GM12878 (cell line): Measurements from ENCODE around the gene MSANTD2. TPM values are rescaled to one million over a fixed set of nuclear protein-coding genes. Genes with fewer than 3 reads are reported as not detected.

Experiments used
- ATAC-seq: fragments of 200-7000 bp; cut with Tn5 transposase; 3 replicates; pipeline ENCODE4 v1.9.1; 2020; ENCODE audit warnings: mild to moderate bottlenecking, moderate library complexity
- BruUV-seq: library from RNA; stranded (reverse); fragments of 400-500 nt; replicated peaks from 2 replicates; lab custom pipeline; 2021; lab: Mats Ljungman, UMichigan
- CTCF ChIA-PET: fragments of 300-600 bp; sonication (Branson Sonifier 250); formaldehyde crosslinking; extraction: SDS; loops from one replicate; lab custom pipeline; 2021; ENCODE audit warnings: inconsistent platforms; lab: Yijun Ruan, JAX
- POLR2A ChIA-PET: fragments of 350-600 bp; formaldehyde crosslinking; extraction: SDS; loops from one replicate; lab custom pipeline; 2021; ENCODE audit warnings: inconsistent platforms; lab: Charles Lee
- RAD21 ChIA-PET: fragments of 300-600 bp; sonication (Branson Sonifier 250); formaldehyde crosslinking; loops from one replicate; lab custom pipeline; 2023; ENCODE audit warnings: antibody characterized with exemption; ENCODE audit not compliant: unreplicated experiment; lab: Charles Lee
- SMC1A ChIA-PET: fragments of 300-600 bp; sonication (Branson Sonifier 250); formaldehyde crosslinking; loops from one replicate; lab custom pipeline; 2023; ENCODE audit not compliant: unreplicated experiment, uncharacterized antibody; lab: Charles Lee
- DNase-seq: peaks from one replicate; pipeline ENCODE4 v3.0.0-alpha.2; 2011; ENCODE audit warnings: low read depth, low spot score
- FAIRE-seq: peaks from 3 replicates; lab custom pipeline; 2011; peaks lifted over from hg19 to GRCh38; lab: Jason Lieb, UNC
- H2AFZ ChIP-seq: 2 replicates; pipeline ENCODE4 v1.6.0; 2011; ENCODE audit warnings: low read depth, low read length, control low read depth; ENCODE audit not compliant: control insufficient read depth
- H3K27ac ChIP-seq: 2 replicates; pipeline ENCODE4 v1.5.1; 2011; ENCODE audit warnings: control low read depth; ENCODE audit not compliant: control insufficient read depth, insufficient read depth
- H3K27me3 ChIP-seq, 2 experiments: replicated peaks in 1 of 2; 2 replicates each; pipeline versions ENCODE4 v1.6.0 to v1.6.1; 2011; ENCODE audit warnings: low read length in 1 of 2; ENCODE audit not compliant: control insufficient read depth in 2 of 2, insufficient read depth in 2 of 2
- H3K36me3 ChIP-seq, 2 experiments: 2 replicates each; pipeline ENCODE4 v1.5.1; 2011; ENCODE audit warnings: low read length in 1 of 2; ENCODE audit not compliant: control insufficient read depth in 2 of 2, insufficient read depth in 2 of 2
- H3K4me1 ChIP-seq: 2 replicates; pipeline ENCODE4 v1.6.1; 2011; ENCODE audit warnings: mild to moderate bottlenecking, low read length, moderate library complexity, mixed read lengths; ENCODE audit not compliant: control insufficient read depth, insufficient read depth
- H3K4me2 ChIP-seq: 2 replicates; pipeline ENCODE4 v1.6.0; 2011; ENCODE audit warnings: control low read depth; ENCODE audit not compliant: control insufficient read depth, insufficient read depth
- H3K4me3 ChIP-seq: fragments of 200-600 bp; sonication (generic); 2 replicates; pipeline ENCODE4 v1.5.1; 2016
- H3K79me2 ChIP-seq: 2 replicates; pipeline ENCODE4 v1.6.0; 2011; ENCODE audit warnings: low read length; ENCODE audit not compliant: control insufficient read depth, insufficient read depth
- H3K9ac ChIP-seq: 2 replicates; pipeline ENCODE4 v1.8.0; 2011; ENCODE audit warnings: low read length, control low read depth, mixed read lengths; ENCODE audit not compliant: control insufficient read depth, insufficient read depth
- H3K9me3 ChIP-seq: replicated peaks from 3 replicates; pipeline ENCODE4 v1.5.1; 2011; ENCODE audit warnings: mild to moderate bottlenecking, low read length; ENCODE audit not compliant: control insufficient read depth, insufficient read depth
- H4K20me1 ChIP-seq: 2 replicates; pipeline ENCODE4 v1.6.0; 2011; ENCODE audit not compliant: control insufficient read depth, insufficient read depth
- CBFB ChIP-seq: IDR thresholded peaks from 2 replicates; pipeline ENCODE4 v1.6.1; 2016; ENCODE audit warnings: antibody characterized with exemption, low read depth
- DPF2 ChIP-seq: fragments of 450-650 bp; IDR thresholded peaks from 2 replicates; pipeline ENCODE4 v1.6.1; 2017; ENCODE audit warnings: mild to moderate bottlenecking
- ESRRA ChIP-seq: IDR thresholded peaks from 2 replicates; pipeline ENCODE4 v1.6.1; 2012; ENCODE audit warnings: mild to moderate bottlenecking, low read length, improper control_type of control experiment
- HDAC6 ChIP-seq: fragments of 200-600 bp; sonication (generic); IDR thresholded peaks from one replicate; pipeline ENCODE4 v1.8.0; 2017; ENCODE audit warnings: antibody characterized with exemption; ENCODE audit not compliant: unreplicated experiment
- JUNB ChIP-seq: IDR thresholded peaks from 2 replicates; pipeline ENCODE4 v1.6.1; 2016; ENCODE audit warnings: antibody characterized with exemption, mild to moderate bottlenecking
- KLF5 ChIP-seq: fragments of 450-650 bp; IDR thresholded peaks from 2 replicates; pipeline ENCODE4 v1.6.1; 2014; ENCODE audit warnings: mild to moderate bottlenecking; ENCODE audit not compliant: partially characterized antibody
- MEF2A ChIP-seq: IDR thresholded peaks from 2 replicates; pipeline ENCODE4 v1.6.1; 2011; ENCODE audit warnings: low read depth, mild to moderate bottlenecking, low read length, moderate library complexity; ENCODE audit not compliant: insufficient read depth
- MXI1 ChIP-seq: fragments of 150-350 bp; IDR thresholded peaks from 2 replicates; pipeline ENCODE4 v1.6.1; 2011; ENCODE audit warnings: low read depth, mild to moderate bottlenecking, inconsistent platforms, low read length, improper control_type of control experiment
- NR2F1 ChIP-seq: fragments of 450-650 bp; conservative IDR thresholded peaks from 2 replicates; pipeline ENCODE4 v1.6.1; 2017; ENCODE audit warnings: mild to moderate bottlenecking
- NRF1 ChIP-seq: conservative IDR thresholded peaks from 2 replicates; pipeline ENCODE4 v1.6.1; 2011; ENCODE audit warnings: mild to moderate bottlenecking, low read depth, low read length, improper control_type of control experiment
- PML ChIP-seq: IDR thresholded peaks from 2 replicates; pipeline ENCODE4 v1.6.1; 2012; ENCODE audit warnings: low read length, inconsistent platforms
- POLR2AphosphoS5 ChIP-seq: IDR thresholded peaks from 2 replicates; pipeline ENCODE4 v1.6.1; 2011; ENCODE audit warnings: mild to moderate bottlenecking, low read length, inconsistent platforms
- POU2F2 ChIP-seq: IDR thresholded peaks from 3 replicates; pipeline ENCODE4 v1.6.1; 2011; ENCODE audit warnings: low read depth, mild to moderate bottlenecking, low read length, borderline replicate concordance
- RAD21 ChIP-seq: IDR thresholded peaks from 2 replicates; pipeline ENCODE4 v1.6.1; 2011; ENCODE audit warnings: mild to moderate bottlenecking, low read depth, low read length, moderate library complexity; ENCODE audit not compliant: insufficient read depth
- RBBP5 ChIP-seq: fragments of 200-600 bp; sonication (generic); conservative IDR thresholded peaks from 2 replicates; pipeline ENCODE4 v1.6.1; 2016
- RELA ChIP-seq: fragments of 450-650 bp; IDR thresholded peaks from 2 replicates; pipeline ENCODE4 v1.8.0; 2014; ENCODE audit warnings: borderline replicate concordance; ENCODE audit not compliant: partially characterized antibody
- RELB ChIP-seq: fragments of 450-650 bp; IDR thresholded peaks from 2 replicates; pipeline ENCODE4 v1.6.1; 2017; ENCODE audit warnings: low read depth, mild to moderate bottlenecking, moderate library complexity
- SKIL ChIP-seq: fragments of 450-650 bp; IDR thresholded peaks from 2 replicates; pipeline ENCODE4 v1.6.1; 2017; ENCODE audit warnings: mild to moderate bottlenecking, low read depth, inconsistent platforms; ENCODE audit not compliant: poor library complexity, severe bottlenecking
- SP1 ChIP-seq: IDR thresholded peaks from one replicate; pipeline ENCODE4 v1.6.1; 2011; ENCODE audit warnings: low read depth, low read length
- TAF1 ChIP-seq: IDR thresholded peaks from 2 replicates; pipeline ENCODE4 v1.6.1; 2011; ENCODE audit warnings: mild to moderate bottlenecking, low read depth, low read length, borderline replicate concordance
- TCF3 ChIP-seq: IDR thresholded peaks from 2 replicates; pipeline ENCODE4 v1.6.1; 2012; ENCODE audit warnings: low read depth, mild to moderate bottlenecking, low read length, borderline replicate concordance; ENCODE audit not compliant: insufficient read depth
- WGBS: methylation state at CpG from one replicate; pipeline ENCODE4 v1.1.6; 2016; ENCODE audit warnings: low lambda C conversion rate; ENCODE audit not compliant: insufficient replicate concordance, insufficient coverage; ENCODE audit errors: missing lambda C conversion rate; 5-methylcytosine and 5-hydroxymethylcytosine counted together
- in situ Hi-C: fragments of 300-500 bp; cut with MboI; formaldehyde crosslinking; loops from 9 replicates; pipeline ENCODE4 v1.14.3; 2018; ENCODE audit warnings: mixed read lengths
- intact Hi-C: fragments of 100-400 bp; cut with micrococcal nuclease; formaldehyde crosslinking; loops from one replicate; pipeline ENCODE4 v1.14.2; 2022; ENCODE audit not compliant: unreplicated experiment
- polyA plus RNA-seq, 11 experiments: library from polyadenylated mRNA; depleted of rRNA in 4 of 11; unstranded in 6 of 11; stranded (reverse) in 5 of 11; fragments of >200 nt; fragmentation: Nextera tagmentation in 4 of 11; fragmentation: Illumina TruSeq in 1 of 11; extraction: Ambion mirVana in 4 of 11; extraction: Trizol in 1 of 11; gene quantifications; 1 replicate in 1 of 11; 2 replicates in 10 of 11; pipeline versions ENCODE4 v1.2.1 to v1.2.3, GENCODE V29; 2011 to 2016; ENCODE audit warnings: inconsistent platforms in 2 of 11, missing spikeins in 2 of 11, low read depth in 1 of 11
- total RNA-seq, 4 experiments: library from RNA; depleted of rRNA in 3 of 4; stranded (reverse); fragments of >200 nt in 3 of 4; fragmentation: Illumina TruSeq in 1 of 4; extraction: Trizol in 1 of 4; gene quantifications; 2 replicates each; pipeline versions ENCODE4 v1.2.1 to v1.2.3, GENCODE V29; 2013 to 2021

The MSANTD2 gene
- total and polyA plus RNA-seq, 10 of the 15 experiments (the other 5 are each of a cell fraction or from before 2014, with no cell fraction given): 3.0 to 12.4 (median 8.0) TPM

- H3K79me2 ChIP-seq: peaks cover 46% of the 10 kb centered on the region
- peak within 1 kb of the TSS; percentile 83 for H3K4me3 ChIP-seq
- H3K9me3 ChIP-seq: no peaks in the 10 kb centered on the region
- ChIA-PET POLR2A (interaction anchor here (1.0 to 2.3 kb wide), 4 partner anchors 16 to 92 kb away, joined by 3 to 12 read pairs (median 6); no protein-coding TSS in a partner anchor), CTCF (interaction anchor here (0.7 to 16.3 kb wide), 14 partner anchors 12 to 349 kb away, joined by 3 to 272 read pairs (median 9); partner anchors contain the start of genes MSANTD2, NRGN, SIAE and SPA17), RAD21 (interaction anchor here (0.7 to 5.8 kb wide), 9 partner anchors 9 to 118 kb away, joined by 3 to 67 read pairs (median 13); partner anchors contain the start of gene MSANTD2), SMC1A (interaction anchor here (0.6 to 8.8 kb wide), 11 partner anchors 16 to 192 kb away, joined by 3 to 93 read pairs (median 8); partner anchors contain the start of genes CCDC15, SIAE, SPA17 and TBRG1)
- peak within 1 kb of the TSS; percentile 70 for H2AFZ ChIP-seq
- ATAC-seq: peak; percentile 75
- H4K20me1 ChIP-seq: no peaks in the 10 kb centered on the region
- WGBS: 1% methylated on average over 17 of the region's 55 CpGs
- peak; percentile 49 for FAIRE-seq
- BruUV-seq: no TSS peak
- in situ Hi-C loops (loop anchor here (5.0 kb wide), 1 partner anchor 90 kb away; the partner anchor contains the start of genes SIAE and SPA17), intact Hi-C loops (loop anchor here (2.0 kb wide), 1 partner anchor 37 kb away; no protein-coding TSS in a partner anchor)
- no peaks in the 10 kb centered on the region; a peak in 1 of 4 replicates for H3K36me3 ChIP-seq
- peak within 1 kb of the TSS; percentile 82 for H3K27ac ChIP-seq
- peaks cover 18% of the 10 kb centered on the region for H3K4me1 ChIP-seq
- no peaks in the 10 kb centered on the region for H3K27me3 ChIP-seq
- peak within 1 kb of the TSS; percentile 98 for H3K4me2 ChIP-seq
- no peak for DNase-seq
- peak within 1 kb of the TSS; percentile 87 for H3K9ac ChIP-seq
- TF ChIP-seq RELB (0 out of 2 replicates have a peak, but pooled peaks have one; percentile 31), PML (0 out of 2 replicates have a peak, but pooled peaks have one; percentile 54), POU2F2 (peak; percentile 62; the same call in 1 of the 3 replicates), POLR2AphosphoS5 (peak; percentile 84), NRF1 (0 out of 2 replicates have a peak, but pooled peaks have one; percentile 16), JUNB (no peak), RBBP5 (no peak), ESRRA (no peak), DPF2 (0 out of 2 replicates have a peak, but pooled peaks have one; percentile 60), MEF2A (no peak), HDAC6 (peak; percentile 78), CBFB (0 out of 2 replicates have a peak, but pooled peaks have one; percentile 3), NR2F1 (peak; percentile 57; the same call in 1 of the 2 replicates), RAD21 (peak; percentile 27; the same call in 1 of the 2 replicates), TCF3 (0 out of 2 replicates have a peak, but pooled peaks have one; percentile 43), MXI1 (peak; percentile 6; the same call in 1 of the 2 replicates), SKIL (no peak), KLF5 (no peak), RELA (no peak), SP1 (no peak), TAF1 (peak; percentile 80; the same call in 1 of the 2 replicates)
These were observed 38.0 kb downstream of the MSANTD2 start, which contains the start of gene ESAM for GRCh38 chr11:124762105-124762623. ESAM (minus strand) TSS chr11:124762290; CDS start chr11:124762154, 136 bp downstream.
